Omental fat pad (tissue), 4 donors: ENCODE data around the gene TCEAL4. TPM values are rescaled to one million over a fixed set of nuclear protein-coding genes. Genes with fewer than 3 reads are reported as not detected.
"Not testable (repeated sequence)": the region's sequence is repeated elsewhere in the genome, so short reads cannot be mapped to it uniquely, and the experiment has no call there.

Source experiments
- ATAC-seq: fragments of 150-250 bp; one replicate; pipeline ENCODE4 v1.9.1; 2016; ENCODE audit warnings: mild to moderate bottlenecking, moderate library complexity; ENCODE audit not compliant: low FRiP score
- DNase-seq: peaks from one replicate; pipeline ENCODE4 v3.0.0-alpha.2; 2019; ENCODE audit warnings: low spot score
- CTCF ChIP-seq, 3 donors: fragments of 450-650 bp; IDR thresholded peaks; one replicate each; pipeline ENCODE4 v1.5.1; 2016 to 2017; ENCODE audit warnings: antibody characterized with exemption in 3 of 3, mild to moderate bottlenecking in 3 of 3, moderate library complexity in 2 of 3
- total RNA-seq, 4 donors: library from RNA; depleted of rRNA; stranded (reverse); fragments of >200 nt; gene quantifications; one replicate each; pipeline ENCODE4 v1.1.0, GENCODE V29; 2016

TCEAL4 gene
- total RNA-seq, 4 donors from 2014 or later = 90.0 to 221 (median 107) TPM

- DNase-seq (no peak), ATAC-seq (peak; percentile 49)
- TF ChIP-seq CTCF (IDR thresholded peaks at IDR 0.05) = no peak
Measured at GRCh38 chrX:103586314-103586646, 965 bp downstream of the TCEAL4 start.

- DNase-seq = no peak
- ATAC-seq = no peak
- no peak for TF ChIP-seq CTCF (IDR thresholded peaks at IDR 0.05)
Measured at GRCh38 chrX:103586659-103587058, 1.3 kb downstream of the TCEAL4 start.

- DNase-seq, ATAC-seq: not testable (repeated sequence)
Measured at GRCh38 chrX:103592295-103592694, 7.0 kb downstream of the TCEAL4 start.

- DNase-seq, ATAC-seq: not testable (repeated sequence)
Measured at GRCh38 chrX:103595202-103595601, 9.9 kb downstream of the TCEAL4 start.

DNA sequence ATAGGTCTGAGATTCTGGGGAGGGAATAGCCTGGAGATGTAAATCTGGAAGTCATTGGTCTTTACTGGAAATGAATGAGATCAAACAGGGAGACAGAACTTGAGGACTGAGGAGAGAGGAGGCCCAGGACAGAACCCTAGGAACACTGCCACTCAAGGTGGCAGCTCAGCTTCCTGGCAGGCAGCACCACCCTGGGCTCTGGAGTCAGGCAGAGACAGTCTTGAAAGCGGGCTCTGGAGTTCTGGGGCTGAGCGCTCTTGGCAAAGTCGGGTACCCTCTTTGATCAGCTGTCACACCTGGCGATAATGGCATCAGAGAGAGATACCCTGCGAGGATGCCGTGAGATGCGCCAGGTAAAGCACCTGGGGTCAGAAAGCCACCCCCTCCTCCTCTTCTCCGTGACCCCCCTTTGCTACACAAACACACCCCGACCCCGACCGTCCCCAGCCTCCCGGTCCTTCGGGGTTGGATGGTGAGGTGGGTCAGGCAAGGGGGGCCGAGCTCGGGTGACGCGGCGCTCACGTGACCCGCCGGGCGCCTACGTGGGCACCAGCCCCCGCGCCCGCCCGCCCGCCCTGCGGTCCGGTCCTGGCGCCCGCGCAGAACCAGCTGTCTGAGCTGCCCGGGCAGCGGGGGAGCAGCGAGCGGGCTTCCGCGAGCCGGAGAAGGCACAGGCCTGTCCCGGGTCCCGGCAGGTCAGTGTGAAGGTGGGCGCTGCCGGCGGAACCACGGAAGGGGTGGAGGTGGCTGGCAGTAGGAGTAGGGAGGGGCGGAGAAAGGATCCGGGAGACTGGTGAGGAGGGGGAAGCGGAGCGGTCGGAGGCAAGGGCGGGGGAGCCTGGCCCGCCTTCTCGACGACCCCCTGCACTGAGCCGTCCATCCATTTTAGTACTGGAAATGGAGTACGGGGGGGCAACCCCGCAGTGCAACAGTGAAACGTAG is 22.3 kb downstream of the TCEAL4 start, which contains the start of gene TCEAL3:
Gene TCEAL3, plus strand, starts transcription at position 600 of the 942 bp plus-strand sequence. CDS start 1,102 bp downstream, outside the sequence.
- ATAC-seq = peak; percentile 81
- peak; percentile 26 for DNase-seq
- TF ChIP-seq CTCF (IDR thresholded peaks at IDR 0.05) = no peak

- no peak for TF ChIP-seq CTCF (IDR thresholded peaks at IDR 0.05)
- ATAC-seq (peak; percentile 15), DNase-seq (no peak)
Measured at GRCh38 chrX:103608306-103608963, 23.1 kb downstream of the TCEAL4 start.

GRCh38 chrX:103610282-103610681 is 25.0 kb downstream of the TCEAL4 start:
- ATAC-seq = no peak
- TF ChIP-seq CTCF (IDR thresholded peaks at IDR 0.05) = no peak
- DNase-seq = no peak
